Neural progenitor cell (in vitro differentiated cells): ENCODE measurements around the gene ANO1.

Source experiments
- CTCF ChIP-seq: fragments of 200-600 bp; sonication (generic); IDR thresholded peaks from 2 replicates; pipeline ENCODE4 v1.5.1; 2017; ENCODE audit warnings: antibody characterized with exemption, mild to moderate bottlenecking
- EZH2 ChIP-seq: fragments of 200-600 bp; sonication (generic); IDR thresholded peaks from 2 replicates; pipeline ENCODE4 v1.6.1; 2017; ENCODE audit warnings: antibody characterized with exemption, mild to moderate bottlenecking, moderate library complexity

DNA sequence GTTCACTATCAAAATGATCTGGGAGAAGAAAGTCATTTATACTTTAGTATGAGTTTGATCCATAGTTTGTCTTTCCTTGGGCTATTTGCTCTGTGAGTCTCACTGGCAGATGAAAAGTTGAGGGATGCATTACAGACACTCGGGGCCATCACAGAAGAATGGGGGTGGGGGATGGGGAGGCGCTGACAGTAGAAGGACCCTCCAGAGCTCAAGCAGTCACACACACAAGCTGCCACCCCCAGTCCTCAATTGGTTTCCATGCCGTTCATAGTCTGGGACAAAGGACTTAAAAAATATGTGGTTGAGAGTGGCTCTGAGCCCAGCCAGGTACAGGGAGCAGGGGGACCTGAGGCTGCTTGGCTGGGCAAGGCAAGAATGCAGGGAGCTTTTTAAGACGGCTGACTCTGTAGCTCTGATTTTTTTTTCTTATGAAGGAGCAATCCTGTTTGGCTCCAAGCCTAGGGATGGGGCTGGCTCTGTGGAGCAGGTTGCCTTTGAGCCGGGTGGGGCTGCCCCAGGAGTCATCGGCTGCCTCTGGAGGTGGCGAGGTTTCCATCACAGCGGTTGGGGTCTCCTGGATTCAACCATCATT is 13.3 kb upstream of the ANO1 start:
- TF ChIP-seq CTCF (no peak), EZH2 (no peak)
